Measurements from ENCODE around the gene PDE4C.

Gene PDE4C

GRCh38 chr19:18224525-18225354 lies 1.5 kb downstream of the PDE4C start:
- Histone ChIP-seq H3K4me3 (ENCODE audit: low read depth in 1 of 2, low read length in 1 of 2) (peak overlapping the region; percentile 63 to 67), H3K9me3 (no peaks in the 10 kb centered on the region), H3K27ac (no peak overlapping the region), H3K27me3 (peaks cover 96% of the 10 kb centered on the region), H3K36me3 (no peaks in the 10 kb centered on the region), H3K4me1 (ENCODE audit: control insufficient read depth in 1 of 2, insufficient read depth in 1 of 2, low read depth in 1 of 2, low read length in 1 of 2) (peaks cover 11 to 17% of the 10 kb centered on the region in 2 experiments)
- TF ChIP-seq, protein P1, sequence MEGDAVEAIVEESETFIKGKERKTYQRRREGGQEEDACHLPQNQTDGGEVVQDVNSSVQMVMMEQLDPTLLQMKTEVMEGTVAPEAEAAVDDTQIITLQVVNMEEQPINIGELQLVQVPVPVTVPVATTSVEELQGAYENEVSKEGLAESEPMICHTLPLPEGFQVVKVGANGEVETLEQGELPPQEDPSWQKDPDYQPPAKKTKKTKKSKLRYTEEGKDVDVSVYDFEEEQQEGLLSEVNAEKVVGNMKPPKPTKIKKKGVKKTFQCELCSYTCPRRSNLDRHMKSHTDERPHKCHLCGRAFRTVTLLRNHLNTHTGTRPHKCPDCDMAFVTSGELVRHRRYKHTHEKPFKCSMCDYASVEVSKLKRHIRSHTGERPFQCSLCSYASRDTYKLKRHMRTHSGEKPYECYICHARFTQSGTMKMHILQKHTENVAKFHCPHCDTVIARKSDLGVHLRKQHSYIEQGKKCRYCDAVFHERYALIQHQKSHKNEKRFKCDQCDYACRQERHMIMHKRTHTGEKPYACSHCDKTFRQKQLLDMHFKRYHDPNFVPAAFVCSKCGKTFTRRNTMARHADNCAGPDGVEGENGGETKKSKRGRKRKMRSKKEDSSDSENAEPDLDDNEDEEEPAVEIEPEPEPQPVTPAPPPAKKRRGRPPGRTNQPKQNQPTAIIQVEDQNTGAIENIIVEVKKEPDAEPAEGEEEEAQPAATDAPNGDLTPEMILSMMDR (IDR thresholded peaks at IDR 0.05): no peak

DNA sequence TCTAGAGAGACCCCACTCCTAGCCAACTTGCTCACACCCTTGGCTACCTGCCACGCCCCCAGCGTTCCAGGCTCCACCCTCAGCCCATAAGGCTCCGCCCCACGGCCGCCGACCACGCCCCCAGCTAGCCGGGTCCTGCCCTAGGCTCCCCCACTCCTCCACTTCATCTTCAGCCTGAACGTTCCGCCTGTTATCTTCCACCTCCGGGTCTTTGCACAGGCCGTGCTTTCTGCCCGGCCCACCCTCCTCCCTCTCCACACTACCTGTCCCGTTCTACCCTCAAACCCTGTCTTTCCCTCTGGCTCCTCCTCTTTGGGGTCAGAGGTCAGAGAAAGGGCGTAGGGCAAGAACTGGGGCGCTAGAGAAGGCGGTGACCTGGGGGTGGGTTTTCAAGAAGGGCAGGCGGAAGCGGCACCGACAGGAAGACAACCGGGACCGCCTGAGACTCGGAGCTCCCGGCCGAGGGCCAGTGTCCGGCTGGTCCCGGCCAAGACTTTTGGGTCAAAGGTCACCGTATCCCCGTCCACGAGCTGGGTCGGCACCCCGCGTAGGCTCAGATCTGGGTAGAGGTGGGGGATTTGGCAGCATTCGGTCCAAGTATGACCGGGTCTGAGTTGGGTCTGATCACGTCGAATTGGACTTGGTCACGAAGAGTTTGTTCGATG lies 2.2 kb downstream of the PDE4C start:
- H3K36me3 ChIP-seq: no peaks in the 10 kb centered on the region
- H3K4me1 ChIP-seq (ENCODE audit: control insufficient read depth in 1 of 2, insufficient read depth in 1 of 2, low read depth in 1 of 2, low read length in 1 of 2): peaks cover 11 to 17% of the 10 kb centered on the region in 2 experiments
- H3K27ac ChIP-seq: no peak overlapping the region
- H3K27me3 ChIP-seq: peaks cover 97% of the 10 kb centered on the region
- no peaks in the 10 kb centered on the region for H3K9me3 ChIP-seq
- peak overlapping the region; percentile 63 to 67 for H3K4me3 ChIP-seq (ENCODE audit: low read depth in 1 of 2, low read length in 1 of 2)
- TF ChIP-seq, protein P1 (IDR thresholded peaks at IDR 0.05): no peak

DNA sequence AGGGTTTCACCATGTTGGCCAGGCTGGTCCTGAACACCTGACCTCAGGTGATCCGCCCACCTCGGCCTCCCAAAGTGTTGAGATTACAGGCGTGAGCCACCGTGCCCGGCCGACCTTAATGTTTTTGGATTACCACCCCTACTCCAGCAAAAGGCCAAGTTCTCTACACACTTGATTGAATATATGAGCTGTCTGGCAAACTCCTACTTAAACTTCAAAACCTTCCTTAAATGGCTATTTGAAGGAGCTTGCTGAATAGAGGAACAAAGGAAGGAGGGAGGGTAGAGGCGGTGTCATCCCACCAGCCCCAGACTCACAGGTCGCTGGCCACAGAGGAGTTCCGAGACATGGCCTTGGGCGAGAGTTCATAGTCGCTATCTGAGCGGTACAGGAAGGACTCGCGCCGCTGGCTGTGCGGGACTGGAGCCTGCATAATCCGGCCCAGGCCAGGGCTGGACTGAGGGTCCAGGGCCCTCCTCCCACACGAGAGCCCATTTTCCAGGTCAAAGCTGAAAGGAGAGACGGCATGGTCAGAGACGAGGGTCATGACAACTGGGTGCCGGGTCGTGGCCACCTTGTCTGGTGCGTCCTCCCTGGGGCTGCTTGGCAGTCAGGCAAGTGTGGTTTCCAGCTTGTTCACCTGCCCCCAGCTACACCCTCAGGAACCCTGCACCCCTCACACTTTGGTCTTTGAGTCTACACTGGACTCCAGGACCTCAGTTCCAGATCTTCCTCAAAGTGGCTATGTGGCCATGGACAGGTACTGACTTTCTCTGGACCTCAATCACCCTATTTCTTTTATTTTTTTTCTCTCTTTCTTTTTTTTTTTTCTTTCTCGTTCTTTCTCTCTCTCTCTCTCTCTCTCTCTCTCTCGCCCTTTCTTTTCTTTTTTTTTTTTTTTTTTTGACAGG lies 4.2 kb downstream of the PDE4C start:
- H3K27me3 ChIP-seq: peaks cover 90% of the 10 kb centered on the region

GRCh38 chr19:18220632-18221275 lies 5.5 kb downstream of the PDE4C start:
- H3K36me3 ChIP-seq: no peaks in the 10 kb centered on the region
- H3K4me1 ChIP-seq (ENCODE audit: control insufficient read depth in 1 of 2, insufficient read depth in 1 of 2, low read depth in 1 of 2, low read length in 1 of 2): peaks cover 11 to 17% of the 10 kb centered on the region in 2 experiments
- no peak overlapping the region for H3K27ac ChIP-seq
- H3K4me3 ChIP-seq (ENCODE audit: low read depth in 1 of 2, low read length in 1 of 2): no peak overlapping the region
- TF ChIP-seq, protein P1 (IDR thresholded peaks at IDR 0.05): no peak
- H3K27me3 ChIP-seq: peaks cover 77% of the 10 kb centered on the region
- H3K9me3 ChIP-seq: no peaks in the 10 kb centered on the region

More for the DNA sequence above, 4.2 kb downstream of the PDE4C start:
- TF ChIP-seq, protein P1 (IDR thresholded peaks at IDR 0.05): no peak
- Histone ChIP-seq H3K4me1 (ENCODE audit: control insufficient read depth in 1 of 2, insufficient read depth in 1 of 2, low read depth in 1 of 2, low read length in 1 of 2) (peaks cover 11 to 17% of the 10 kb centered on the region in 2 experiments), H3K4me3 (ENCODE audit: low read depth in 1 of 2, low read length in 1 of 2) (no peak overlapping the region), H3K9me3 (no peaks in the 10 kb centered on the region), H3K27ac (no peak overlapping the region), H3K36me3 (no peaks in the 10 kb centered on the region)
